ENCODE measurements around the gene RFTN1.

RFTN1 gene

DNA sequence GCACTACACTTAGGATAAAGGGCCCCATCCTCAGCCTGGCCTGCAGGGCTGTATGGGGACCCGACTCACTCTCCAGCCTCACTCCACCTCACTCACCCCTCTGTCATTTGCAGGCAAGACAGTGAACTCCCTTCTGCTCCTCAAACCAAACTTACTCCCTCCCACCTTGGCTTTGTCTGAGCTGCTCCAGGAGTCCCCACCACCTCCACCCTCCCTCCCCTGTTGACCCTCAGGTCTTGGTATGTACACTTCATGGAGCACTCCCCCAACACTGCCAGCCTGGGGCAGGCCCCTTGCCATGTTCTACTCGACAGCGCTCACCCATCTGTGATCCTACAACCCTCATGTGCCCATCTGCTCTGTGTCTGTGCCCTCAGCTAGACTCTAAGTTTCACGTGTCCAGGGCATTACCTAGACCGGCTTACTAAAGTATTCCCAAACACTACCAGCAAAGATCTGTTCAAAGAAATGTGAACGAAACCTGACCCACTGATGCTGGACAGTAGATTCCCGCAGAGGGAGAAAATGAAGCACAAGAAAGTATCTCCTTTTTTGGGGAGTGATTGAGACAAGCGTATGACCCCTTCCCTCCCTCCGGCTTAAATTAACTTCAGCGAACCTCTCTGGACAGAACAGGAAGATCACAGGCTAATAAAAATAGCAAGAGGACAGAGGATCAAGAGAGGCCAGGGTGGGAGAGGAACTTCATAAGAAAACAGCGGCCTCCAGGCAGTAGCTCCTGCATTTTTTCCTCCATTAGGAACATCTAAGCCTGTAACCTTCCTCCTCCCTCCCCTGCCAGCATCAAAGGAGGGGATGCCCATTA lies 113.2 kb downstream of the RFTN1 start:
- DNase-seq, result no peak

DNA sequence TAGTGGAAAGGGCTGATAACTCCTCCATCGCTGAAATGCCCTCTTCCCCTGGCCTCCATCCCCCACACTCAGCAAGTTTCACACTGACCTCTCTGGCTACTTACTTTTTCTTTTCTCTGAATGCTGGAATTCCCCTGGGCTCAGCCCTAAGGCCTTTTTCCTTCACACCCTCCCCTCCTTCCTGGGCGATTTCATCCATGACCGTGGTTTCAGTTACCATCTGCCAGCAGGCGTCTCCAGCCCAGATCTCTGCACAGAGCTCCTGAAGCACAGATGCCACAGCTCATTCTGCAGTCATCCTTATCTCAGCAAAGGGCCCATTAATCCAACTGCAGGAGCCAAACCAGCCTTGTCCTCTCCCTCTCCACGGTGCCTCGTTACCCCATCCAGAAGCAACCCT lies 114.0 kb downstream of the RFTN1 start:
- DNase-seq, result no peak

- no peak for DNase-seq
Observed at GRCh38 chr3:16398648-16399047, 114.9 kb downstream of the RFTN1 start.

DNA sequence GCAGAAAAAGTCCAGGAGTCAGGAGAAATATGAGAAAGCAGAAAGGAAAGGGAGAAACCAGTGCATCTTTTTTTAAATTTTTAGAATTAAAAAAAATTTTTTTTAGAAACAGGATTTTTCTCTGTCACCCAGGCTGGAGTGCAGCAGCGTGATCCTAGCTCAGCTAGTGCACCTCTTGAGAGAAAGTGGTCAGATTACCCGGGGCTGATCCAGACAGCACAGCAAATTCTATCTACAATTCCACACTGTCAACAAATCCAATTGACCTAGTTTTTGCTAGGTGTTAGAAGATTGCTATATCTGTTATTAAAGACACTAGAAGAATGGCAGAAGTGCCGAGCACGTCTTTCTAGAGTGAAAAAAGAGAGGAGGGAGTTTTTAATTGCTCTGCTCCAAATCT lies 117.3 kb downstream of the RFTN1 start:
- no peak for DNase-seq

- no peak for DNase-seq
Observed at GRCh38 chr3:16395212-16395611, 118.3 kb downstream of the RFTN1 start.

DNA sequence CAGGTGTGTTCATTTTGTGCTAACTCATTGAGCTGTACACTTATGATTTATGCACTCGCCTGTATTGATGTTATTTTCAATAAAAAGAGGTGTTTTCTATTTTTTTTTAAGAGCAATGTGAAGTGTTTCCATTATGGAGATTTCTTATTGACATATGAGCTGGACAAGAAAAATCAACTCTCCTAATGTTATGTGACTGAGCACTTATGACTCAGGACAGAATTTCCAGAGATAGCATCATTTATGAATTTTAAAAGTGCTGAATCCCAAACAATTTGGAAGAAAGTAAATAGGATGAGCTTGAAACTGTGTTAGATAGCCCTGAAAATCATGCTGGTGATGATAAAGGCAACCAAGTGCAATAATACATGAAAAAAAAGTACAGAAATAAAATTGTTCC lies 118.9 kb downstream of the RFTN1 start:
- no peak for DNase-seq

DNA sequence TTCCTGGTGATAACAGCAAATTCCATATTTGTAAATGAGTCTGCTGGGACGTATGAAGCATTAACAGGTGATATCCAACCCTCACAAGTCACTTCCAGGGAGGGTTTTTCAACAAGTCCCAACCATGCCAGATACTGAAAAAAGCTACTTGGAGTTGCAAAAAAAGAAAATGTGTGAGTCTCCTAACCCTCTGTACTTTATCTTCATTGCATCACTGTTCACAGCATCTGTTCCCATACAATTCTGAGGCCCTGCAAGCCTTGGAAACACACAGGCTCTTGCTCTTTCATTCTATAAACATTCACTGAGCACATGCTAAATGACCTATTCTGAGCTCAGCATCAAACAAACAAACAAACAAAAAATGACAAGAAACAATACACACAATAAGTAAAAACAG lies 120.8 kb downstream of the RFTN1 start:
- DNase-seq, result no peak

GRCh38 chr3:16392065-16392464 lies 121.4 kb downstream of the RFTN1 start:
- no peak for DNase-seq

DNA sequence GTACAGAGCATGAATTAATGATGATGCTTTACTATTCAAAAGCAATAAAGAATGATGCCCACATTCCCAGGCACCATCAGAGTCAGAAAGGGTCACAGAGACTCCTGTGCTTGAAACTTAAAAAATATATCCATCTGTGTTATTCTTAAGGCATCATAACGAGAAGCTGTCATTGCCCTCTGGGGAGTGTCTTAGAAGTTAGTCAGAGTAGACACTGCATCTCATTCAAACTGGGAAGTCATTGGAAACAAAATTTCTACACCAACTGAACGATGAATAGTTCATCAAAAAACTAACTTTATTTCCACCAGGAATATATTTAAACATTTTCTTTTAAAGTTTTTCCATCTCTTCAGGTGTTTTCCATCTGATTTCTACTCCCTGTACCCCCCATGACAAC lies 122.9 kb downstream of the RFTN1 start:
- DNase-seq, result no peak

- DNase-seq, result no peak
Observed at GRCh38 chr3:16388850-16389441, 124.6 kb downstream of the RFTN1 start.

DNA sequence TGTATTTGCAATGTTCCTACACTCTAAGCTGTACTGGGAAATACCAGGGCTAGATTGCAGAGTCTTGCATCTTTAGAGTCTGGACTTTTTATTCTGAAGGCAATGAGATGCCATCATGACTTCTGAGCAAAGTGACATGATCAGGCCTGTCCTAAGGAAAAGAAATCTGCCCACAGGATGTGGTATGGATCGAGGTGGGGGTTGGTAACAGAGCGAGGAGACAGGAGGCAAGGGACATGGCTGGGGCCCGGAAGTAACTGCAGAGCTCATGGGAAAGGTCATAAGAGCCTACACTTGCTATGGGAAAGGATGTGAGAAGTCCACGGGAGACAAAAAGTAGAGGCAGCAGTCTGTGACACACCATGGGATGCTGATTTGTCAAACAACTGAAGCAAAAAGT lies 126.9 kb downstream of the RFTN1 start:
- DNase-seq, result no peak

DNA sequence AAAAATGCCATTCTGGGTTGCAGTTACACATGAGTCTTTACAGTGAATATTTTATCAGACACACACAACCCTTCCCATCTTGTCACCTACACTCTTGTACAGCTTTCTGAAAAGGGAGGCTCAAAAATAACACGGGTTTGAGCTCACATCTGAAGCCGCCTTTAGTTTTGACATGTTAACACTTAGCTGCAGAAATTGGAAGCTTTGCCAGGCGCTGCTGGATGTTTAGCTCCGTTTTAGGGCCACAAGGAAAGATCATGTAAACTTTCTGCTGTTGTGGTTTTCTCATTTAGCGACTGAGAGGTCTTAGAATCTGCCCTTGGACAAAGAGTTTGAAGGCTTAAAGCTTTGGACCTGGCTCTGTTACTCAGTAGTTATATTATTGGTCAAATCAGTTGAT lies 128.3 kb downstream of the RFTN1 start:
- DNase-seq, result no peak

- DNase-seq, result no peak
Observed at GRCh38 chr3:16383864-16384263, 129.6 kb downstream of the RFTN1 start.

DNA sequence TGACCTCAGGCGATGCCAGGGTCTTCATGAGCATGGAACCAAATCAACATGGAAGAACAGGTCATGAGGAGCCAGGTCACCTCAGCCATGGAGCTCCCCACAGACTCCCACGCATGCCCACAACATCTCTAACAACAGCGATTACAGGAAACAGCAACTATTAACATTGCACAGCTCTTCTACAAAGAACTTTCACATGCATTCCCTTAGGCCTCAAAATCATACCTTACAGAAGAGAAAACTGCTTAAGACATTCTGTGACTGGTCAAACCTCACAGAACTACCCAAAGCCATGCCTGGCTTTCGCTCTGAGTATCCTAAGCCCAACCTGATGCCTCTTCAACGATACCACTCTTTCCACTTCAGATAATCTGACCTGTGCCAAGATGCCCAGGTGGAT lies 130.7 kb downstream of the RFTN1 start:
- DNase-seq, result no peak

GRCh38 chr3:16381426-16381825 lies 132.1 kb downstream of the RFTN1 start:
- no peak for DNase-seq

DNA sequence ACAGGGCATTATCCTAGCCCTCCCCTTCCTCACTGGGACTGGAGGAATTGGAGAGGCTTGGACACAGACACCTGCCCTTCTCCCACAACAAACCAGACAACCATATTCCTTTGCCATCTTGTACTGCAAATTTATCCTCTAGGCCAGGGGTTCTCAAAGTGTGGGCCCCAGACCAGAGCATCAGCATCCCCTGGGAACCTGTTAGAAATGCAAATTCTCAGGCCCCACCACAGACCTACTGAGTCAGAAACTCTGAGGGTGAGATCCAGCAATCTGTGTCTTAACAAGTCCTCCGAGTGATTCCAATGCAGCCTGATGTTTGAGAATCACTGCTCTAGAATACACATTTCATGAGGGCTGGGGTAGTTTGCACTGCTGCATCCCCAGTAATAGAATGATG lies 133.1 kb downstream of the RFTN1 start:
- DNase-seq, result no peak

DNA sequence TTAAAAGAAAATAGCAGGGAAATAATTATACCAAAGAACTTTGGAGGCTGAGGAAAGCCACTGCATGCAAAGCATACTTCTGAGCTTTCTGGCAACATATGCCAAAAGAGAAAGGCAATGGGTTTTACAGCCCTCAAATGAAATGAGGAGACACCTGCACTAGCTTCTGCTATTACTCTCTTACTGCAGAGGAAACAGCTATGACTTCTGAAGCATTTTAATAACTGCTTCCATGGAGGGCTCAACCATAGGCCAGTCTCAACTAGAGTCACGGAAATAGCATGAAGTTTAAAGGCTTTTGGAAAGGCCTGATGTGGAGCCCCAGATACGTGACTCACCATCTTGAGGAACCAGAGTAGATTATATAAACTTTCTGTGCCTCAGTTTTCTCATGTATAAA lies 133.7 kb downstream of the RFTN1 start:
- DNase-seq, result no peak

DNA sequence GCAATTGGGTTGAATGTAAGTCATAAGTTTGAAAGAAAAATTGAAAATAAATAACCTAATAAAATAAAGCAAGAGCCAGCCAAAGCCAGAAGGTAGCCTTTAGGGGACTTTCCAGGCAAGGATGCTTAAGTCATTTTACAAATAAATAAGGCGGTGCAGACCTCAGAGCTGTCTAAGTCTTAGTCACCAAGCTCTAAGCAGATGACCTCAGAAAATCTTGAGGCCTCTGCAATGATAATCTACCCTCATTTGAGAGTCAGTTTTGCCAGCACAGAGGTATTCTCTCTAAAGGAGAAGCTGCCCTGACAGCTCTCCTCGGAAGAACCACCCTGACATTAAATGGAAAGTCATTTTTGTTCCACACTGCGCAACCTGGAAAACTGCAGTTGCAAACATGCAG lies 134.6 kb downstream of the RFTN1 start:
- DNase-seq, result no peak

GRCh38 chr3:16378415-16378814 lies 135.1 kb downstream of the RFTN1 start:
- DNase-seq, result no peak

DNA sequence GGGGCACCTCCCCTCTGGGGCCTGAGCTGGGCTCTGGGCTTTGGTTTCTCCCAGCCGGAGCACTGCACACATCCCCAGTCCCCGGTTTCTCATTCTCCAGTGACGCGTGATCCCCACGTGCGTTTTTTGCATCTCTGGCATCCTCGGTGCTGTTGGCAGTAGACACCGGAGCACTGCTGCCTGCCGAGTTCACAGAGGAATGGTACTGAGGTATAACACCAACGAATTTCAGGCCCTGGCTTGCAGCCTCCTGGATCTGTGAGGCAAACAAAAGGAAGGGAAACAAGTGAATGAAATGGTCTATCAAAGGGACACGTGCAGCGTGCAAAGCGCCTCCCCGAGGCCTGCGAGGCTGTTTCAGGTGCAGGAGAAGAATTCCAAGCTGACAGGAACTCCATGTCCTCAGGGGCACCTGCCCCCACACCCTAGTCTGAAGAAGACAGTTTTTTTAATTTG lies 135.6 kb downstream of the RFTN1 start:
- no peak for DNase-seq

DNA sequence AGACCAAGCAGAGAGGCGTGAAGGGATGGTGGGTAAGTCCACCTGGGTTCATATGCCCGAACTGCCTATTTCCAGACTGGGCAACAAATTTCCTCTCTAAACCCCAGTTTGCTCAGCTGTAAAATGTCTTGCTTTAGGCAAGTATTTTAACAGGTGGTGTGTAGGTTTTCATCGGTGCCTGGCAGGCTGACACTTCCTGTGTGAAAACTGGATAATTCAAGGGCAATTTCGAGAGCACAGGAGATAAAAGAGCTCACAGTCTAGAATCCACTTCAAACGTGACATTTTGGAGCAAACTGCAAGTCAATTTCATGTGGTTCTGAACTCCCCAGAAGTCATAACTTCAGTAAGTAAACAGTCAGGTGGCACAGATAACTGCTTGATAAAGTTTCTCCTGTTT lies 136.3 kb downstream of the RFTN1 start:
- no peak for DNase-seq

GRCh38 chr3:16375891-16376290 lies 137.6 kb downstream of the RFTN1 start:
- DNase-seq, result no peak

DNA sequence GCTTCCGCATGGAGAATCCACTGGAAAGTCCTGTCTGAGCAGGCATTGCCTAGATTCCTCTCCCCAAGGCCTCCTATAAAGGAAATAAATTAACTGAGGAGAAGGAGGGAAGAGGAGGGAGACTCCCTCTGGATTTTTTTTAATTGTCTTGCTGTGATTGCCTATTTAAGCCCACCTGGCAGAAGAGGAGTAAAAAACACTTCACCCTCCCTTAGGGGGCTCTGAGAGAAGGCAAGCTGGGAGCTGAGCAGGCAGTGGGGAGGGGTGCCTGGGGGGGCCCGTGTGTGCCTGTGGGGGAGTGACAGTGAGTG lies 138.6 kb downstream of the RFTN1 start:
- no peak for DNase-seq

GRCh38 chr3:16374047-16374934 lies 139.2 kb downstream of the RFTN1 start:
- DNase-seq, result no peak

Measured in NCI-H1048 (cell line).